Measurements from ENCODE around the gene PTGES. TPM values are rescaled to one million over a fixed set of nuclear protein-coding genes. Genes with fewer than 3 reads are reported as not detected.
A peak's percentile ranks its signal among the peaks of the same experiment; 100 is the strongest.

Gene PTGES
- polyA plus RNA-seq, 3 donors, result 0.29 to 1.8 (median 0.84) TPM

- H3K4me3 Mint-ChIP-seq, result peak overlapping the region in 1 of 2 donors; percentile 67
- no peak overlapping the region for H3K4me2 ChIP-seq (replicated peaks; ENCODE audit: extremely low read depth, low read length, poor library complexity, severe bottlenecking)
- no peak for DNase-seq
Observed at GRCh38 chr9:129713402-129713679, 39.5 kb downstream of the PTGES start.

GRCh38 chr9:129712634-129713401, 40.0 kb downstream of the PTGES start:
- no peak for TF ChIP-seq CTCF (IDR thresholded peaks at IDR 0.05)
- Mint-ChIP-seq H3K4me3 (peak overlapping the region; percentile 12 to 67), H3K27ac (peak overlapping the region in 1 of 7 donors; percentile 8), H3K4me1 (peaks cover 19% of the 10 kb centered on the region), H3K9me3 (no peaks in the 10 kb centered on the region), H3K36me3 (no peaks in the 10 kb centered on the region), H3K27me3 (ENCODE audit: low read depth in 3 of 3) (peaks cover 17 to 51% (median 33%) of the 10 kb centered on the region in 3 donors)
- H3K4me3 ChIP-seq (replicated peaks in 1 of 3; ENCODE audit: low read depth in 2 of 3, low read length in 3 of 3), result no peak overlapping the region
- no peak for DNase-seq
- H2AFZ ChIP-seq (ENCODE audit: insufficient read depth, low read depth, low read length, poor library complexity, severe bottlenecking), result peak overlapping the region; percentile 31
- H3K36me3 ChIP-seq (replicated peaks in 1 of 2; ENCODE audit: control insufficient read depth in 1 of 2, insufficient read depth in 2 of 2, low read length in 2 of 2), result no peaks in the 10 kb centered on the region
- peaks cover 3 to 28% of the 10 kb centered on the region in 2 donors for H3K27me3 ChIP-seq (ENCODE audit: control insufficient read depth in 2 of 2, insufficient read depth in 2 of 2, low read length in 2 of 2)
- H3K4me1 ChIP-seq (ENCODE audit: control insufficient read depth in 1 of 2, insufficient read depth in 2 of 2, low read length in 2 of 2), result peaks cover 5 to 10% of the 10 kb centered on the region in 2 donors
- WGBS (ENCODE audit: insufficient coverage), result 24% methylated on average over 17 of the region's 26 CpGs
- H3K9me3 ChIP-seq (replicated peaks in 1 of 2; ENCODE audit: control insufficient read depth in 1 of 2, insufficient read depth in 1 of 2, low read length in 2 of 2), result no peaks in the 10 kb centered on the region
- H3K79me2 ChIP-seq (ENCODE audit: insufficient read depth, low read length), result no peaks in the 10 kb centered on the region
- H3K9ac ChIP-seq (ENCODE audit: insufficient read depth, low read length, poor library complexity, severe bottlenecking), result no peak overlapping the region
- H4K20me1 ChIP-seq (ENCODE audit: insufficient read depth, low read length), result no peaks in the 10 kb centered on the region
- H3K4me2 ChIP-seq (replicated peaks; ENCODE audit: extremely low read depth, low read length, poor library complexity, severe bottlenecking), result no peak overlapping the region
- intact Hi-C loops (cut with micrococcal nuclease), result no loop called here
- H3K27ac ChIP-seq (ENCODE audit: low read depth in 1 of 2, low read length in 2 of 2), result no peak overlapping the region

More at GRCh38 chr9:129713402-129713679, 39.5 kb downstream of the PTGES start:
- H4K20me1 ChIP-seq (ENCODE audit: insufficient read depth, low read length), result no peaks in the 10 kb centered on the region
- Mint-ChIP-seq H3K27me3 (ENCODE audit: low read depth in 3 of 3) (peaks cover 17 to 48% (median 35%) of the 10 kb centered on the region in 3 donors), H3K36me3 (no peaks in the 10 kb centered on the region), H3K9me3 (no peaks in the 10 kb centered on the region), H3K4me1 (peaks cover 19% of the 10 kb centered on the region), H3K27ac (peak overlapping the region in 1 of 7 donors; percentile 8)
- H3K4me3 ChIP-seq (replicated peaks in 1 of 3; ENCODE audit: low read depth in 2 of 3, low read length in 3 of 3), result no peak overlapping the region
- no peaks in the 10 kb centered on the region for H3K79me2 ChIP-seq (ENCODE audit: insufficient read depth, low read length)
- no peaks in the 10 kb centered on the region for H3K9me3 ChIP-seq (replicated peaks in 1 of 2; ENCODE audit: control insufficient read depth in 1 of 2, insufficient read depth in 1 of 2, low read length in 2 of 2)
- no peaks in the 10 kb centered on the region for H3K36me3 ChIP-seq (replicated peaks in 1 of 2; ENCODE audit: control insufficient read depth in 1 of 2, insufficient read depth in 2 of 2, low read length in 2 of 2)
- peaks cover 3 to 28% of the 10 kb centered on the region in 2 donors for H3K27me3 ChIP-seq (ENCODE audit: control insufficient read depth in 2 of 2, insufficient read depth in 2 of 2, low read length in 2 of 2)
- H3K27ac ChIP-seq (ENCODE audit: low read depth in 1 of 2, low read length in 2 of 2), result no peak overlapping the region
- no CpG with 5 or more reads among the region's 10 CpGs for WGBS (ENCODE audit: insufficient coverage)
- TF ChIP-seq CTCF (IDR thresholded peaks at IDR 0.05), result no peak
- peaks cover 5 to 10% of the 10 kb centered on the region in 2 donors for H3K4me1 ChIP-seq (ENCODE audit: control insufficient read depth in 1 of 2, insufficient read depth in 2 of 2, low read length in 2 of 2)
- H2AFZ ChIP-seq (ENCODE audit: insufficient read depth, low read depth, low read length, poor library complexity, severe bottlenecking), result no peak overlapping the region
- H3K9ac ChIP-seq (ENCODE audit: insufficient read depth, low read length, poor library complexity, severe bottlenecking), result no peak overlapping the region
- intact Hi-C loops (cut with micrococcal nuclease), result no loop called here
